K562 (cell line): ENCODE data around the gene GOLGA8B. TPM values are rescaled to one million over a fixed set of nuclear protein-coding genes. Genes with fewer than 3 reads are reported as not detected.

Experiments
- ATAC-seq: fragments of 200-7000 bp; cut with Tn5 transposase; 3 replicates; pipeline ENCODE4 v1.9.1; 2020; ENCODE audit warnings: moderate library complexity
- BruUV-seq: library from RNA; stranded (reverse); fragments of 400-500 nt; replicated peaks from 2 replicates; lab custom pipeline; 2021; lab: Mats Ljungman, UMichigan
- CTCF ChIA-PET: fragments of 300-600 bp; formaldehyde crosslinking; extraction: SDS; loops from one replicate; lab custom pipeline; 2021; ENCODE audit warnings: low intra/inter-chr PET ratio; lab: Yijun Ruan, JAX
- POLR2A ChIA-PET: fragments of 300-600, 350-650 bp; sonication (Branson Sonifier 250); formaldehyde crosslinking; extraction: SDS; loops from one replicate; lab custom pipeline; 2021; ENCODE audit warnings: antibody characterized with exemption, inconsistent platforms; lab: Yijun Ruan, JAX
- DNase-seq, 4 experiments: peaks; one replicate each; pipeline versions ENCODE4 v3.0.0 to v3.0.0-alpha.2; 2011 to 2018; ENCODE audit warnings: low spot score in 3 of 4, mixed read lengths in 3 of 4; ENCODE audit errors: extremely low read depth in 1 of 4
- FAIRE-seq: peaks from 2 replicates; lab custom pipeline; 2011; peaks lifted over from hg19 to GRCh38; lab: Jason Lieb, UNC
- H2AFZ ChIP-seq: 2 replicates; pipeline ENCODE4 v1.6.0; 2011; ENCODE audit warnings: low read depth, low read length, control low read depth, inconsistent platforms
- H3K27ac ChIP-seq: fragments of 200-600 bp; 3 replicates; pipeline ENCODE4 v1.8.0; 2011; ENCODE audit warnings: low read depth, mild to moderate bottlenecking, control low read depth, inconsistent platforms, low read length, moderate library complexity, mixed read lengths; ENCODE audit errors: extremely low read depth
- H3K27me3 ChIP-seq, 2 experiments: fragments of 300-600 bp in 1 of 2; 2 replicates in 1 of 2; 3 replicates in 1 of 2; pipeline versions ENCODE4 v1.6.0 to v1.8.0; 2011; ENCODE audit warnings: inconsistent platforms in 2 of 2, low read length in 2 of 2, mild to moderate bottlenecking in 1 of 2, mixed read lengths in 1 of 2, moderate library complexity in 1 of 2; ENCODE audit not compliant: control insufficient read depth in 2 of 2, insufficient read depth in 2 of 2
- H3K36me3 ChIP-seq: fragments of 300-600 bp; 3 replicates; pipeline ENCODE4 v1.8.0; 2011; ENCODE audit warnings: mild to moderate bottlenecking, low read length, inconsistent platforms; ENCODE audit not compliant: control insufficient read depth, insufficient read depth
- H3K4me1 ChIP-seq, 2 experiments: fragments of 200-600 bp in 1 of 2; replicated peaks in 1 of 2; 2 replicates in 1 of 2; 3 replicates in 1 of 2; pipeline versions ENCODE4 v1.5.1 to v1.8.0; 2011; ENCODE audit warnings: inconsistent platforms in 2 of 2, low read length in 2 of 2, mild to moderate bottlenecking in 1 of 2, mixed read lengths in 1 of 2, moderate library complexity in 1 of 2; ENCODE audit not compliant: control insufficient read depth in 2 of 2, insufficient read depth in 2 of 2
- H3K4me2 ChIP-seq: 2 replicates; pipeline ENCODE4 v1.6.1; 2011; ENCODE audit warnings: low read length, control low read depth, inconsistent platforms, mixed read lengths; ENCODE audit not compliant: insufficient read depth
- H3K4me3 ChIP-seq: fragments of 200-600 bp; sonication (generic), shearing (Covaris generic); 2 replicates; pipeline ENCODE4 v1.5.1; 2016; ENCODE audit warnings: control low read depth, inconsistent platforms
- H3K79me2 ChIP-seq: fragments of 200-600 bp; 3 replicates; pipeline ENCODE4 v1.8.0; 2011; ENCODE audit warnings: low read length, inconsistent platforms; ENCODE audit not compliant: control insufficient read depth, insufficient read depth
- H3K9ac ChIP-seq, 2 experiments: 2 replicates each; pipeline versions ENCODE4 v1.6.0 to v1.6.1; 2011; ENCODE audit warnings: low read depth in 2 of 2, low read length in 2 of 2, control low read depth in 1 of 2, inconsistent platforms in 1 of 2, mild to moderate bottlenecking in 1 of 2, mixed read lengths in 1 of 2; ENCODE audit not compliant: insufficient read depth in 1 of 2
- H3K9me1 ChIP-seq: one replicate; pipeline ENCODE4 v1.6.0; 2011; ENCODE audit warnings: inconsistent platforms, mild to moderate bottlenecking, low read length, moderate library complexity; ENCODE audit not compliant: control insufficient read depth, insufficient read depth
- H3K9me3 ChIP-seq: replicated peaks from 2 replicates; pipeline ENCODE4 v1.5.1; 2011; ENCODE audit warnings: low read depth, low read length, inconsistent platforms; ENCODE audit not compliant: control insufficient read depth, insufficient read depth
- H4K20me1 ChIP-seq: replicated peaks from 2 replicates; pipeline ENCODE4 v1.6.1; 2011; ENCODE audit warnings: low read length, inconsistent platforms, mixed read lengths; ENCODE audit not compliant: control insufficient read depth, insufficient read depth
- ARHGAP35 ChIP-seq: fragments of 450-650 bp; IDR thresholded peaks from 2 replicates; pipeline ENCODE4 v1.6.1; 2018; ENCODE audit not compliant: partially characterized antibody
- ARID2 ChIP-seq: fragments of 450-650 bp; IDR thresholded peaks from 2 replicates; pipeline ENCODE4 v1.6.1; 2017; ENCODE audit warnings: antibody characterized with exemption, mild to moderate bottlenecking
- CGGBP1 ChIP-seq: fragments of 250-450 bp; sonication (Bioruptor Pico); IDR thresholded peaks from 2 replicates; pipeline ENCODE4 v1.9.0; 2021; ENCODE audit warnings: mild to moderate bottlenecking
- DEAF1 ChIP-seq: fragments of 450-650 bp; formaldehyde crosslinking; IDR thresholded peaks from 2 replicates; pipeline ENCODE4 v1.4.0; 2020; ENCODE audit warnings: mild to moderate bottlenecking, moderate library complexity
- DPF2 ChIP-seq: fragments of 450-650 bp; IDR thresholded peaks from 2 replicates; pipeline ENCODE4 v1.6.1; 2016
- HMGN3 ChIP-seq: IDR thresholded peaks from 2 replicates; pipeline ENCODE4 v1.6.1; 2011; ENCODE audit warnings: borderline replicate concordance, low read depth, mild to moderate bottlenecking, mixed read lengths, low read length; ENCODE audit not compliant: insufficient read length; ENCODE audit errors: extremely low read depth
- IRF9 ChIP-seq: fragments of 450-650 bp; IDR thresholded peaks from 2 replicates; pipeline ENCODE4 v1.6.1; 2016; ENCODE audit warnings: missing biosample characterization, missing genetic modification characterization
- KDM2B ChIP-seq: fragments of 250-450 bp; sonication (Bioruptor Pico); IDR thresholded peaks from 2 replicates; pipeline ENCODE4 v1.8.0; 2021; ENCODE audit warnings: mild to moderate bottlenecking, moderate library complexity
- KLF6 ChIP-seq: fragments of 250-450 bp; sonication (Bioruptor Pico); IDR thresholded peaks from 2 replicates; pipeline ENCODE4 v1.4.0; 2020; ENCODE audit warnings: mild to moderate bottlenecking, moderate library complexity, borderline replicate concordance
- MAZ ChIP-seq, 2 experiments: fragments of 450-650 bp in 1 of 2; sonication (generic) in 1 of 2; formaldehyde crosslinking; IDR thresholded peaks in 1 of 2; conservative IDR thresholded peaks in 1 of 2; 2 replicates each; pipeline versions ENCODE4 v1.4.0 to v1.5.0; 2020; ENCODE audit warnings: mild to moderate bottlenecking in 1 of 2, missing genetic modification reagents in 1 of 2
- MEF2D ChIP-seq: conservative IDR thresholded peaks from 2 replicates; pipeline ENCODE4 v1.6.1; 2016; ENCODE audit warnings: low read depth, missing genetic modification characterization, missing compliant biosample characterization
- POLR2A ChIP-seq: fragments of 450-650 bp; conservative IDR thresholded peaks from 2 replicates; pipeline ENCODE4 v1.6.1; 2016
- PTRF ChIP-seq: fragments of 450-650 bp; IDR thresholded peaks from 2 replicates; pipeline ENCODE4 v1.6.1; 2016; ENCODE audit warnings: mild to moderate bottlenecking, missing genetic modification characterization, missing compliant biosample characterization
- RNF2 ChIP-seq: sonication (generic); IDR thresholded peaks from 2 replicates; pipeline ENCODE4 v1.6.1; 2016
- RNF219 ChIP-seq: fragments of 250-450 bp; sonication (Bioruptor Pico); IDR thresholded peaks from 2 replicates; pipeline ENCODE4 v1.5.0; 2022; ENCODE audit warnings: mild to moderate bottlenecking
- TBP ChIP-seq: optimal IDR thresholded peaks from 2 replicates; pipeline ENCODE3; 2011; ENCODE audit warnings: low read depth, low read length, improper control_type of control experiment
- ZNF239 ChIP-seq: fragments of 250-450 bp; sonication (Bioruptor Pico); IDR thresholded peaks from 2 replicates; pipeline ENCODE4 v1.4.0; 2020; ENCODE audit warnings: mild to moderate bottlenecking
- ZNF384 ChIP-seq: IDR thresholded peaks from 2 replicates; pipeline ENCODE4 v1.6.1; 2012; ENCODE audit warnings: low read depth, low read length, improper control_type of control experiment
- ZNF445 ChIP-seq: fragments of 250-450 bp; sonication (Bioruptor Pico); IDR thresholded peaks from 2 replicates; pipeline ENCODE4 v1.4.0; 2020; ENCODE audit warnings: low read depth, mild to moderate bottlenecking, moderate library complexity
- ZNF766 ChIP-seq: fragments of 200-800 bp; sonication (Bioruptor generic); conservative IDR thresholded peaks from 2 replicates; pipeline ENCODE4 v1.6.1; 2016; ENCODE audit warnings: missing genetic modification characterization, missing compliant biosample characterization
- in situ Hi-C: fragments of 300-500 bp; cut with MboI; formaldehyde crosslinking; loops from 4 replicates; pipeline ENCODE4 v1.15.0; 2018; ENCODE audit warnings: inconsistent platforms, mixed read lengths
- intact Hi-C: fragments of 100-400 bp; cut with micrococcal nuclease; formaldehyde crosslinking; loops from 2 replicates; pipeline ENCODE4 v1.14.2; 2022
- polyA plus RNA-seq, 8 experiments: library from polyadenylated mRNA; depleted of rRNA in 4 of 8; stranded (reverse) in 5 of 8; unstranded in 3 of 8; fragments of >200 nt; fragmentation: Nextera tagmentation in 2 of 8; fragmentation: Illumina TruSeq in 1 of 8; extraction: Ambion mirVana in 2 of 8; extraction: Trizol in 1 of 8; gene quantifications; 2 replicates each; pipeline versions ENCODE4 v1.2.1 to v1.2.3, GENCODE V29; 2011 to 2014; ENCODE audit warnings: inconsistent platforms in 1 of 8, missing spikeins in 1 of 8
- total RNA-seq, 7 experiments: library from RNA; depleted of rRNA in 6 of 7; stranded (reverse); fragments of >200 nt in 6 of 7; fragmentation: Illumina TruSeq in 2 of 7; extraction: Trizol in 2 of 7; gene quantifications; 2 replicates each; pipeline versions ENCODE4 v1.2.1 to v1.2.3, GENCODE V29; 2011 to 2021; ENCODE audit warnings: low replicate concordance in 1 of 7

The GOLGA8B gene
- total and polyA plus RNA-seq, 9 of the 15 experiments (the other 6 are each of a cell fraction or from before 2014, with no cell fraction given), result 7.9 to 236 (median 54.1) TPM

GRCh38 chr15:34606545-34606944 is 23.1 kb upstream of the GOLGA8B start (continued):
- TF ChIP-seq RNF219 (CRISPR knock-in tag) (no peak), CGGBP1 (CRISPR knock-in tag) (no peak), IRF9 (no peak)

GRCh38 chr15:34606131-34606530 is 22.7 kb upstream of the GOLGA8B start:
- no peak overlapping the region for H3K4me2 ChIP-seq
- no peaks in the 10 kb centered on the region for H3K27me3 ChIP-seq
- BruUV-seq, result no TSS peak
- no peaks in the 10 kb centered on the region for H3K79me2 ChIP-seq
- ATAC-seq, result no peak
- no peaks in the 10 kb centered on the region for H3K36me3 ChIP-seq
- no peak overlapping the region for H2AFZ ChIP-seq
- in situ Hi-C loops, result no loop called here
- no peak overlapping the region for H3K27ac ChIP-seq
- DNase-seq, result no peak
- H4K20me1 ChIP-seq, result no peaks in the 10 kb centered on the region
- POLR2A ChIA-PET, result interaction anchor here (1.5 kb wide), 1 partner anchor 18 kb away, joined by 6 read pairs; no protein-coding TSS in a partner anchor
- CTCF ChIA-PET, result no interaction called here
- H3K9me1 ChIP-seq, result no peaks in the 10 kb centered on the region
- H3K4me3 ChIP-seq, result no peak overlapping the region
- no peak overlapping the region for H3K9ac ChIP-seq
- H3K4me1 ChIP-seq, result no peaks in the 10 kb centered on the region; a peak in 1 of 5 replicates
- intact Hi-C loops, result no loop called here
- H3K9me3 ChIP-seq, result no peaks in the 10 kb centered on the region
- FAIRE-seq, result no peak
- TF ChIP-seq POLR2A, result no peak
- no peak for TF ChIP-seq ARHGAP35
- TF ChIP-seq KDM2B (CRISPR knock-in tag), result no peak
- no peak for TF ChIP-seq ZNF384
- TF ChIP-seq MEF2D (tag), result no peak
- no peak for TF ChIP-seq KLF6
- no peak for TF ChIP-seq ARID2
- TF ChIP-seq DEAF1 (CRISPR knock-in tag), result no peak
- TF ChIP-seq DPF2, result no peak
- no peak for TF ChIP-seq HMGN3
- no peak for TF ChIP-seq MAZ (CRISPR knock-in tag; conservative IDR thresholded peaks at IDR 0.05 in 1 of 2, IDR thresholded peaks at IDR 0.05 in 1 of 2)
- TF ChIP-seq ZNF766 (CRISPR knock-in tag), result no peak
- no peak for TF ChIP-seq TBP
- TF ChIP-seq ZNF239 (CRISPR knock-in tag), result no peak
- no peak for TF ChIP-seq PTRF (tag)
- TF ChIP-seq RNF2, result no peak
- TF ChIP-seq ZNF445 (CRISPR knock-in tag), result no peak
